ENCODE results near the gene CRY2. TPM values are rescaled to one million over a fixed set of nuclear protein-coding genes. Genes with fewer than 3 reads are reported as not detected.

The CRY2 gene
- total and polyA plus RNA-seq, 2 donors (not counting 1 experiment from before 2014, with no cell fraction given) = 8.3 to 21.5 TPM

GRCh38 chr11:45926001-45926401 lies 78.7 kb downstream of the CRY2 start:
- no peak for DNase-seq (ENCODE audit: low read depth in 2 of 2)
- H3K4me1 ChIP-seq (ENCODE audit: control insufficient read depth, extremely low read depth, insufficient read depth, low read length) = no peaks in the 10 kb centered on the region
- no peaks in the 10 kb centered on the region for H3K79me2 ChIP-seq (ENCODE audit: control insufficient read depth, insufficient read depth, low read length)
- H3K9ac ChIP-seq (ENCODE audit: insufficient read depth, low read length) = no peak overlapping the region
- H2AFZ ChIP-seq (ENCODE audit: low read length) = no peak overlapping the region
- H4K20me1 ChIP-seq (ENCODE audit: control insufficient read depth, extremely low read depth, insufficient read depth, low read length) = no peaks in the 10 kb centered on the region
- peaks cover 29% of the 10 kb centered on the region for H3K27me3 ChIP-seq (ENCODE audit: control insufficient read depth, insufficient read depth, low read length)
- H3K9me3 ChIP-seq (ENCODE audit: control insufficient read depth, insufficient read depth, low read depth, low read length) = no peaks in the 10 kb centered on the region
- no peak overlapping the region for H3K4me2 ChIP-seq (ENCODE audit: extremely low read depth, insufficient read depth, low read length)
- no peak overlapping the region for H3K27ac ChIP-seq (ENCODE audit: insufficient read depth, low read length)
- TF ChIP-seq CTCF (conservative IDR thresholded peaks at IDR 0.05 in 1 of 2, IDR thresholded peaks at IDR 0.05 in 1 of 2; ENCODE audit: low read depth in 1 of 2, low read length in 2 of 2) (no peak), EZH2 (IDR thresholded peaks at IDR 0.05; ENCODE audit: low read length, missing control alignments) (peak; percentile 34)
- no peak overlapping the region for H3K4me3 ChIP-seq (replicated peaks in 1 of 4; ENCODE audit: control extremely low read depth in 1 of 4, insufficient read depth in 1 of 4, low read depth in 3 of 4, low read length in 4 of 4)
- peaks cover 2% of the 10 kb centered on the region for H3K36me3 ChIP-seq (ENCODE audit: control insufficient read depth, insufficient read depth, low read length)

GRCh38 chr11:45926536-45927331 lies 79.5 kb downstream of the CRY2 start:
- peaks cover 2% of the 10 kb centered on the region for H3K36me3 ChIP-seq (ENCODE audit: control insufficient read depth, insufficient read depth, low read length)
- no peak overlapping the region for H2AFZ ChIP-seq (ENCODE audit: low read length)
- H4K20me1 ChIP-seq (ENCODE audit: control insufficient read depth, extremely low read depth, insufficient read depth, low read length) = no peaks in the 10 kb centered on the region
- no peak overlapping the region for H3K27ac ChIP-seq (ENCODE audit: insufficient read depth, low read length)
- H3K4me1 ChIP-seq (ENCODE audit: control insufficient read depth, extremely low read depth, insufficient read depth, low read length) = no peaks in the 10 kb centered on the region
- no peak for DNase-seq (ENCODE audit: low read depth in 2 of 2)
- no peaks in the 10 kb centered on the region for H3K9me3 ChIP-seq (ENCODE audit: control insufficient read depth, insufficient read depth, low read depth, low read length)
- no peaks in the 10 kb centered on the region for H3K79me2 ChIP-seq (ENCODE audit: control insufficient read depth, insufficient read depth, low read length)
- no peak for TF ChIP-seq CTCF (conservative IDR thresholded peaks at IDR 0.05 in 1 of 2, IDR thresholded peaks at IDR 0.05 in 1 of 2; ENCODE audit: low read depth in 1 of 2, low read length in 2 of 2)
- no peak for TF ChIP-seq EZH2 (IDR thresholded peaks at IDR 0.05; ENCODE audit: low read length, missing control alignments)
- no peak overlapping the region for H3K4me3 ChIP-seq (replicated peaks in 1 of 4; ENCODE audit: control extremely low read depth in 1 of 4, insufficient read depth in 1 of 4, low read depth in 3 of 4, low read length in 4 of 4)
- no peak overlapping the region for H3K9ac ChIP-seq (ENCODE audit: insufficient read depth, low read length)
- H3K27me3 ChIP-seq (ENCODE audit: control insufficient read depth, insufficient read depth, low read length) = peaks cover 22% of the 10 kb centered on the region
- H3K4me2 ChIP-seq (ENCODE audit: extremely low read depth, insufficient read depth, low read length) = no peak overlapping the region

- Histone ChIP-seq H3K4me2 (ENCODE audit: extremely low read depth, insufficient read depth, low read length) (no peak overlapping the region), H3K9me3 (ENCODE audit: control insufficient read depth, insufficient read depth, low read depth, low read length) (no peaks in the 10 kb centered on the region), H3K27ac (ENCODE audit: insufficient read depth, low read length) (no peak overlapping the region), H3K4me3 (replicated peaks in 1 of 4; ENCODE audit: control extremely low read depth in 1 of 4, insufficient read depth in 1 of 4, low read depth in 3 of 4, low read length in 4 of 4) (no peak overlapping the region), H3K9ac (ENCODE audit: insufficient read depth, low read length) (no peak overlapping the region), H3K36me3 (ENCODE audit: control insufficient read depth, insufficient read depth, low read length) (peaks cover 2% of the 10 kb centered on the region), H2AFZ (ENCODE audit: low read length) (no peak overlapping the region), H3K4me1 (ENCODE audit: control insufficient read depth, extremely low read depth, insufficient read depth, low read length) (no peaks in the 10 kb centered on the region), H3K79me2 (ENCODE audit: control insufficient read depth, insufficient read depth, low read length) (no peaks in the 10 kb centered on the region), H4K20me1 (ENCODE audit: control insufficient read depth, extremely low read depth, insufficient read depth, low read length) (no peaks in the 10 kb centered on the region), H3K27me3 (ENCODE audit: control insufficient read depth, insufficient read depth, low read length) (peaks cover 19% of the 10 kb centered on the region)
- TF ChIP-seq CTCF (conservative IDR thresholded peaks at IDR 0.05 in 1 of 2, IDR thresholded peaks at IDR 0.05 in 1 of 2; ENCODE audit: low read depth in 1 of 2, low read length in 2 of 2) (no peak), EZH2 (IDR thresholded peaks at IDR 0.05; ENCODE audit: low read length, missing control alignments) (no peak)
- no peak for DNase-seq (ENCODE audit: low read depth in 2 of 2)
Measured at GRCh38 chr11:45927332-45927683, 80.0 kb downstream of the CRY2 start.

Data from fibroblast of lung (primary cell).